ENCODE measurements around the gene BCAN.
"Not testable (repeated sequence)": the region's sequence is repeated elsewhere in the genome, so short reads cannot be mapped to it uniquely, and the experiment has no call there.

The BCAN gene

DNA sequence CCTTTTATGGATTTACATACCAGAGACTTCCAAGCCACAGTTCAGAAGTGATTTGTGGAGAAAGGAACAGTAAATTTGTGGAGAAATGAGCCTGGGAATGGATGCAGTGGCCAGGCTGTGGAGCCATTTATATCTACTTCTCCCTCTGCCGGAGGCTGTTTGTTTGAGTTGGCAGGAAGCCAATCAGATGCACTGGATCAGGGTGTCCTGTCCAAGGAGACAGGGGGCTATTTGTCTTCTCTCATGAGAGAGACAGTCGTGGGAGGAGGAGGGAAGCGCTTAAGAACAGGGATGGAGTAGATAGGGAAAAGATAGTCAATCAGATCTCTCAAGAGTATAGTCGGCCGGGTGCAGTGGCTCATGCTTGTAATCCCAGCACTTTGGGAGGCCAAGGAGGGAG, 25.5 kb upstream of the BCAN start:
- DNase-seq = no peak

DNA sequence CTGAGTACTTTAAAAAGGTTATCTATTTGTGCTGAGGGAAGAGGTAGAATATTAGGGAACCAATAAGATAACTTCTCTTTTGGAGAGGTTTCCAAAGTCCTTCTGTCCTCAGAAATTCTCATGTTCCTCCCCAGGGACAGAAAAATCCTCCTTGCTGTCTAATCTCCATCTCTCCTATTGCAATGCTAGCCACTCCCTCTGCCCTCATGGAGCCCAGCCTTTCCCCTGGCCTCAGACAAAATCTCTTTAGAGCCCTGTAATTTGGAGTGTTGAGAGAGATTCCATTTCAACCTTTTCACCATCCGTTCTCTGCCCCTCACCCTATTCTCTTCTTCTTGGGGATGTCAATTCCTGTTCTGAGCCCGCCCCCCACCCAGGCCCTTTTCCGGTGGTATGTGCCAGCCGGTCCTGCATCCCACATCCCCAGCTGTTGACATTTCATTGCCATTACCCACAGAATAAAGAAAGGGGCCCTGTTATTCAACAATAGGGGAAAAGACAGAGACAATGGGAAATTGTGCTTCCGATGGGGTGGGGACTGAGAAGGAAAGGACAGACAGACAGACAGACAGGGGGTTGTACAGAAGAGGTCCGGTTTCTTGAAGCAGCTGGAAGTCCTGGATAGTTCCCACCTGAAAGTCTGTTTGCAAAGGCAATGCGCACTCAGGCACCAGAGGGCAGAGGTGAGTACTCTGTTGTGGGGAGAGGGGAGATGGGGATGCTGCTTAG, 22.9 kb upstream of the BCAN start, which contains the start of gene HAPLN2:
HAPLN2 (plus strand) TSS at position 563 of the 729 bp plus-strand sequence. CDS start 4,076 bp downstream, outside the sequence.
- peak; percentile 34 for DNase-seq

DNA sequence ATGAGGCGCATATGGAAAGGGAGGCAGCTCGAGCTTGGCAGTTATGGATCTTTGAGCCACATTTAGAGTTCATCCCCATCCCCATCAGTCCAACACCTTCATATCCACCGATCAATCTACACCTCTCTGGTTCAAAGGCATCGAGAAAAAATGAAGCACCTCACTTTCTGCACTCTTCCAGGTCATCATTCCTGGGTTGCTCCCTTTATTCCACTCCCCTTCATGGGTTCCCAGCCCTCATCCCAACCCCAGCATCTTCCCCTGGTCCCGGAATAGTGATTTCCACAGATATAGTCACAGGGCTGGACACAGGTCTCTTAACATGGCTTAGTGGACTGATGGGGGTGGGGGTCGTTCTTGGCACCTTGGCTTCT, 22.3 kb upstream of the BCAN start:
- no peak for DNase-seq

DNA sequence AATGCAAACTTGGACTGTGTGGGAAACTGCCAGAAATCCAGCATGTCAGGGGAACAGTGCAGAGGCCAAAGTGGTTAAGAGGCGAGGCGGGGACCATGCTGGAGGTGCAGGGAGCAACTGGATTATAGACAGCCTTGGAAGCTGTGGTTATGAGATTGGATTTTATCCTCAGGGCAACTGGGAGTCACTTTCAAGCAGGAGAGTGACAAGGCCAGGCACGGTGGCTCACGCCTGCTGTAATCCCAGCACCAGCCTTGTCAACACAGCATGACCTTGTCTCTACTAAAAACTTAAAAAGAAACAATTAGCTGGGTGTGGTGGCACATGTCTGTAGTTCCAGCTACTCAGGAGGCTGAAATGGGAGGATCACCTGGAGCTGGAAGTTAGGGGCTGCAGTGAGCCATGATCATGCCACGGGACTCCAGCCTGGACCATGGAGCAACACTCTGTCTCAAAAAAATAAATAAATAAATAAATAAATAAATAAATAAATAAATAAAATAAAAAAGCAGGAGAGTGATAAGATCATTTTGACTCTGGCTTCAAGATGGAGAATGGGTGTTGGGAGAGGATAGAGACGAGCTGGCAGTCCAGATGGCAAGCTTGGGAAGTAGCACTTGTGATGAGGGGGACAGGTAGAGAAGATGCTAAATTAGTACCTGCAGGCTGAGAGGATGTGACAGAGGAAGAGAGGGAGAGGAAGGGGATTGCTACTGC, 19.2 kb upstream of the BCAN start:
- DNase-seq = no peak

DNA sequence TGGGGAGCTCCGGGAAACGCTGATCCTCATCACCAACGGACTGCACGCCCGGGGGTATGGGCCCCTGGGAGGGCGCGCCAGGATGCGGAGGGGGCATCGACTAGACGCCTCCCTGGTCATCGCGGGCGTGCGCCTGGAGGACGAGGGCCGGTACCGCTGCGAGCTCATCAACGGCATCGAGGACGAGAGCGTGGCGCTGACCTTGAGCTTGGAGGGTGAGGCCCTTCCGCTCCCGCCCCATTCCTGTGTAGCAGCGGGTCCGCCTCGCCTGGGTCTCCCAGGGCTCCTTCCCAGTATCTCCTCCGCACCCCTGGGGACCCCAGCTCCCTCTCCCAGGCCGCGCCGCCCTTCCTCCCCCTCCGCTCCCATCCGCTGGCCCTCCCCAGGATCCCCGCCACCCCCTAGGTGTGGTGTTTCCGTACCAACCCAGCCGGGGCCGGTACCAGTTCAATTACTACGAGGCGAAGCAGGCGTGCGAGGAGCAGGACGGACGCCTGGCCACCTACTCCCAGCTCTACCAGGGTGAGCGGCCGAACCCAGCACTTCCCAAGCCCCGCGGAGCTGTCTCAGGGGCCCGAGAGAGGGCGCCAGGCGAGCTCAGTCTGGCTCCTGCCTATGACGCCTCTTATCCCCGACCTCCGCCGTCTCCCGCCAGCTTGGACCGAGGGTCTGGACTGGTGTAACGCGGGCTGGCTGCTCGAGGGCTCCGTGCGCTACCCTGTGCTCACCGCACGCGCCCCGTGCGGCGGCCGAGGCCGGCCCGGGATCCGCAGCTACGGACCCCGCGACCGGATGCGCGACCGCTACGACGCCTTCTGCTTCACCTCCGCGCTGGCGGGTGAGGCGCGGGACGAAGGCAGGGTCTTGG, 17.7 kb upstream of the BCAN start:
- DNase-seq = peak; percentile 50

DNA sequence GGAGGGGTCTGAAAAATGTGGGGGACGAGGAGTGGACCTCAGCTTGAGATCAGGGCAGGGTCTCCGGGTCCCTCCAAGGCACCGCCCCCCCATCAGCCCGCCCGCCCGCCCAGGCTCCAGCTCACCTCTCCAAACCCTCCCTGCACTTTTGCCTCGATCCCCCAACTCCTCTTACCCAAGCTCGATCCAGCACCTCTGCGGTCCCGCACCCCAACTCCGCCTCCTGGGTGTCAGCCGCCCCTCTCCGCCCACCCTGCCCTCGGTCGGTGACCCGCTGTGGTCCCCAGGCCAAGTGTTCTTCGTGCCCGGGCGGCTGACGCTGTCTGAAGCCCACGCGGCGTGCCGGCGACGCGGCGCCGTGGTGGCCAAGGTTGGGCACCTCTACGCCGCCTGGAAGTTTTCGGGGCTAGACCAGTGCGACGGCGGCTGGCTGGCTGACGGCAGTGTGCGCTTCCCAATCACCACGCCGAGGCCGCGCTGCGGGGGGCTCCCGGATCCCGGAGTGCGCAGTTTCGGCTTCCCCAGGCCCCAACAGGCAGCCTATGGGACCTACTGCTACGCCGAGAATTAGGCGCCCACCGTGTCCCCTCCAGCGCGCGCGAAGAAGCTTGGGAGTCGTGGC, 17.0 kb upstream of the BCAN start:
- DNase-seq = peak; percentile 11

DNA sequence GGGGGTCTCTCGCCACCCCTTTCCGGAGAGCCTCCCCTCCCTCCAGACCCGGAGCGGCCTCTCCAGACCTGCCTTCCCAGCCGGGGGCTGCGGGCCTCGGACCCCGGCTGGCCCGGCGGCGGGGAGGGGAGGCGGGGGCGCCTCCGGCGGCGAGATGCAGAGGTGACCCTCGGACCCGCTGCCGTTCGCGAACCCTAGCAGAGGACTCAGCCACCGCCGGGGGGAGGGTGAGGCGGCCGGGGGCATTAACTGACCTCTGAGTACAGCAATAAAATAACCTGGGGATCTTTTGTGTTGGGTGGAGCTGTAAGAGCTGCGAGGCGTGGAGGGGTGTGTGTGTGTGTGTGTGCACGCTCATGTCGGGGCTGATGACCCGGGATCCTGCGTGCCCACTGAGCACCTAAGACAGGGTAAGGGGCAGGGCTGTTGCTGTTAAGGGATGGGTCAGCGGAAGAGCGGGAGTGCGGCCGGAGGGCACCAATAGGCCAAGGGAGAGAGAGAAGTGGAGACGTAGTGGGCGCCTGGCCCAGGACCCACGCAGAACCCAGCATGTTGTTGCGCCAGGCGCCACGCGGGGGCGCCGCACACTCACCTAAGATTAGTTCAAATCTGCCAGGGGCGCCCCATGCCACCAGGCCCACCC, 16.4 kb upstream of the BCAN start:
- DNase-seq = peak; percentile 82

DNA sequence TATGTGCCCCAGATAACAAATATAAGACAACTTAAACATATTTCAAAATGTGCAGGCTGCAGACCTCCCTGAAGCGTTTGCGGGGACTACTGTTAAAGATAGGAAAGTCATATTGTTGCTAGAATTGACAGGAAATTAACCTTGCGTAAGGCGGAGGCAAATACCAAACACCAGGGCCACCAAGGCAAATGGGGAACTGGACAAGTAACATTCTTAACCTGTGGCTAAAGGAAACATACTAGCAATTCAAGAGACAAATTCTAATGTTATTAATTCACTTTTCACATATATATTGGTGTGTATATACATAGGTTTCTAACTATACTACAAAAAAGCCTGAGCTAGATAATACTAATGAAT, 15.9 kb upstream of the BCAN start:
- DNase-seq = no peak

DNA sequence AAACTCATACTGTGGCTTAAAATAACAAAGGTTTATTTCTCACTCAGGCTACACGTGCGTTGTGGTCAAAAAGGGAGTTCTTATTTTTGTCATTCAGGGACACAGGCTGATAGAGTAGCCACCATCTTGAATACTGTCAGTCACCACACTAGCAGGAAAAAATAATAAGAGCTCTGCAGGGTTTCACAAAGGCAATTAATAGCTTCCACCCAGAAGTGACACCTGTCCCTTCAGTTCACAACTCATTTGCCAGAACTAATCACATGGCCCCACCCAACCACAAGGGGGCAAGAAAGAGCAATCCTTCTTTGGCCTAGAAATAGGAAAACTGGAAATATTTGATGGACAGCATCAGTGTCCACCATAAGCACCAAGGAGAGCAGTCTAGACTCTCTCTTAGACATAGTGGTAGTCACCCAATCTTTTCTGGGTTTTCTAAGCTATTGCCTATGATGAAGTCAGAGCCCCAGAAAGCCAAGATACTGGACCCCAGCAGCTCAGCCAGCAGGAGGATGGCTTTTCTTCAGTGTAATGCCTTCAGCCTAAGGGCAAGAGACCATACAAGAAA, 14.5 kb upstream of the BCAN start:
- DNase-seq = peak; percentile 51

DNA sequence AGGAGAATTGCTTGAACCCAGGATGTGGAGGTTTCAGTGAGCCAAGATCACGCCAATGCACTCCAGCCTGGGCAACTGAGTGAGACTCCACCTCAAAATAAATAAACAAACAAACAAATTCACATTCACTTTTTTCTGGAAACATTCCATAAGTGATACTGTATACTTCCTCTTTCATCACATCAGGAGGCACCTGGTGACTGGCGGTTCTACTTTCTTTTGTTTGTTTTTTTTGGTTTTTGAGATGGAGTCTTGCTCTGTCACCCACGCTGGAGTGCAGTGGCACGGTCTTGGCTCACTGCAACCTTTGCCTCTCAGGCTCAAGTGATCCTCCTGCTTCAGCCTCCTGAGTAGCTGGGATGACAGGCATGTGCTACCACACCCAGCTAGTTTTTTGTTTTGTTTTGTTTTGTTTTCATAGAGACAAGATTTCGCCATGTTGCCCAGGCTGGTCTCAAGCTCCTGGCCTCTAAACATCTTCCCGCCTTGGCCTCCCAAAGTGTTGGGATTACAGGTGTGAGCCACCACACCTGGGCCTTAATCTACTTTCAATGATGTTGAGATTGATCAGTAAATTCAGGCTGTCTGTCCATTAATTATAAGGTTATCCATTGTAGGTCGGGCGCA, 12.0 kb upstream of the BCAN start:
- DNase-seq = no peak

DNA sequence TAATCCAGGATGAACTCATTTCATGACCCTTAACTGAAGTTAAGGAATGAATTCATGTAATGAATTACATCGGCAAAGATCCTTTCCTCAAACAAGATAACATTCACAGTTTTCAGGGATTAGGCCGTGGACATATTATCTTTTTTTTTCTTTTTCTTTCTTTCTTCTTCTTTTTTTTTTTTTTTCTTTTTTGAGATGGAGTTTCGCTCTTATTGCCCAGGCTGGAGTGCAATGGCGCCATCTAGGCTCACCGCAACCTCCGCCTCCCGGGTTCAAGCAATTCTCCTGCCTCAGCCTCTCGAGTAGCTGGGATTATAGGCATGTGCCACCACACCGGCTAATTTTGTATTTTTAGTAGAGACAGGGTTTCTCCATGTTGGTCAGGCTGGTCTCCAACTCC, 10.8 kb upstream of the BCAN start:
- DNase-seq = not testable (repeated sequence)

DNA sequence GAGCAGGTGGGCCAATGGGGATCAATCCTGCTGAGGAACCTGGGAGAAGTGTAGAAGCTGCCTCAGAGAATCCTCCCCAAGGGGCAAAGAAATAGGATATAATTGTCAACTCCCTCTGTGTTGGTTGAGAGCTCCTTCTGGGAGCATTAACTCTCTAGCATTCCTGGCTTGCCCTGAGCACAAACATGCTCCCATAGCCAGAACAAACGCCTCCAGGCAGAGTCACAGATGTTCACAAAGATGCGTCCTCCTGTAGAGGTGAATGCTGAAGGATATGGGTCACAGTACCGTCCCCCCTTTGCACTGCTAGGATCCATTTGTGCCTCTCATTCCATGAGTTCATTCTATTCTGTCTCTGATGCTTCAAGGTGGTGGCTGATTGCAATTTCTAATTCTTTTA, 9.6 kb upstream of the BCAN start:
- DNase-seq = no peak

DNA sequence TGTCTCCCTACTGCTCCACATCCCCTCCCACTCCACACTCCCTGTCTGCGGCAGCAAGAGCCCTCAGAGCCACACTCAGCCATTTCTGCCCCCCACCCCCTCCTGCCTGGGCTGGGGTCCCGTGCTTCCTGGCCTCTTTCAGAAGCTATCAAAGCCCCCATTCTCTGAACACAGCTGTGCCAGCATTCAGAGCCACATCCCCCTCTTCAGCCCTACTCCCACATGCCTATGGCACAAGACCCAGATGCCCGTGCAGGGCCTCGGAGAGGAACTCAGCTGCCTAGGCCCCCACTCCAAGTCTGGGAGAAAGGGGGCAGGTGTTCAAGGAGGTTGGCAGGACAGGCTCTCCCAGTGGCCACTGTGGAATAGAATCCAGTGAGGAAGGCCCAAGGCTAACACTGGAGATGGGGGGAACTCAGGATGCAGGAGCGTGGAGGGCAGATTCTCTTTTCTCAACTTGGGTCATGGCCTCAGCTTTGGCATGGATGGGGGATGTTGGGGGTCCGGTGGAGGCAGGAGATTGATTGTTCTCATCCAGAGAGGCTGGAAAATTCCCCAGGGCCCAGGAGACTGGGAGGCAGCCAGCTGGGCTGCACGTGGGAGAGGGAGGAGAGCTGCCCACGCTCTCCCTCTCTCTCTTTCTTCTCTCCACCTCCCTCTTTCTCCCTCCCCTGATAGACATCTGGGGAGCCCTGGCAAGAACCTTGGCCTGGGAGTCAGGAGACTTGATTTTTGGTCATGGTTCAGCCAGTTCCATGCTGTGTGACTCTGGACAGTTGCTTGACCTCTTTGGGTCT, 3.5 kb upstream of the BCAN start:
- DNase-seq = no peak

DNA sequence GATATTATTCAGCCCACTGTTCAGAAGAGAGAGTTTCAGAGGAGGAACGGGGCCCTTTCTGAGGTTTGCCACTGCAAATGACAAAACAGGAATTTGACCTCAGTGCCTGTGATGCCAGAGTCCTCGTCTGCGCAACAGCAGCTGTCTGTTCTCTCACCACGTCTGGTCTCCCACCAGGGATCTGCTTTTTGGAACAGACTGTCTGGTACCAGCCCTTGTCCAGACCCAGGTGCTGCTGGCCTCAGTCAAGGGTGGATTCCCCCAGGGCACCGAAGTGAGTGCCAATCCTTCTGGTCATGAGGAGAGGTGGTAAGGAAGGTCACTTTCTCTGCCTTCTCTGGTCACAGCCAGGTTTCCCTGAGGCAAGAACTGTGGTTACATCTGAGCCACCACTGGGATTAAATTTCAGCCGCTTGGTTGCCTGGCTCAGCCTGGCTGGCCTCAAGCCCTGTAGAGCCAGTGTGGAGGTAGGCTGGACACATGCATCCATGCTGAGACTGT, 2.3 kb upstream of the BCAN start:
- DNase-seq = no peak

DNA sequence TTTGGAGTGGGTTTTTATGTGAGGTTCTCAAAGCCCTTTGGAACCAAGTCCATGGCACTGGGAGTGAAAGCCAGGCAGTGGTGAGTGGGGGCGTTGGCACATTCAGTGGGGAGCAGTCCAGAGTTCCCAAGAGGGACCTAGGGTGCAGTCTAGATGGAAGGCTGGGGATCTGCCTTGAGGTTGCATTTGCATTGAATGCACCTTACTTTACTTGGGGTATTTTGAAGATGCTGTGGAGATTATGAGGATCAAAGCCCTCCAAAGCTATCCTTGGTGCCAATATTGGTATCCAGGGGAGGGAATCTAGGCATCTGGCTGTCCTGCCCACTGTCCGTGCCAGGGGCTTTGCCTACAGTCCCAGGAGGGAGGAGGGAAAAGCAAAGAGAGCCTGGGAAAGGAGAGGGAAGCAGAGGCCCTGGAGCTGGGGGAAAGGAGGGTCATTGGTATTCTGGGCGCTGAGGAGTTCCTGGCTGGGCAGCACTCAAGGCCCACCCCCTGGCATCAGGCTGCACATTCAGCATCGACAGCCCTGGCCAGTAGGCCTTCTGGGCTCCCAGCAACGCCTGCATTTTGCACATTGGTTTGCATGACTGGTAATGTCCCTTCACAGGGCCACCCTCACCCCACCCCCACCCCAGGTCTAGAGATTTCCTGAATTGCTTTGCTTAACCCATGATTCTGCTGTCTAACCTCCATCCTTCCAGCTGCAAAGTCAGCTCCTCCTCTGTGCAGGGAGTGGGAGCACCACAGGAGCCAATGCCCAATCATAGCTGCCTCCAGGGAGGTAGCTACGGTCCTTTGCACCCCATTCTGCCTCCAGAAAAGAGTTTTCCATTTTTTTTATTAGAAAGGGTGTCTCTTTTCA, 843 bp upstream of the BCAN start:
- DNase-seq = no peak

DNA sequence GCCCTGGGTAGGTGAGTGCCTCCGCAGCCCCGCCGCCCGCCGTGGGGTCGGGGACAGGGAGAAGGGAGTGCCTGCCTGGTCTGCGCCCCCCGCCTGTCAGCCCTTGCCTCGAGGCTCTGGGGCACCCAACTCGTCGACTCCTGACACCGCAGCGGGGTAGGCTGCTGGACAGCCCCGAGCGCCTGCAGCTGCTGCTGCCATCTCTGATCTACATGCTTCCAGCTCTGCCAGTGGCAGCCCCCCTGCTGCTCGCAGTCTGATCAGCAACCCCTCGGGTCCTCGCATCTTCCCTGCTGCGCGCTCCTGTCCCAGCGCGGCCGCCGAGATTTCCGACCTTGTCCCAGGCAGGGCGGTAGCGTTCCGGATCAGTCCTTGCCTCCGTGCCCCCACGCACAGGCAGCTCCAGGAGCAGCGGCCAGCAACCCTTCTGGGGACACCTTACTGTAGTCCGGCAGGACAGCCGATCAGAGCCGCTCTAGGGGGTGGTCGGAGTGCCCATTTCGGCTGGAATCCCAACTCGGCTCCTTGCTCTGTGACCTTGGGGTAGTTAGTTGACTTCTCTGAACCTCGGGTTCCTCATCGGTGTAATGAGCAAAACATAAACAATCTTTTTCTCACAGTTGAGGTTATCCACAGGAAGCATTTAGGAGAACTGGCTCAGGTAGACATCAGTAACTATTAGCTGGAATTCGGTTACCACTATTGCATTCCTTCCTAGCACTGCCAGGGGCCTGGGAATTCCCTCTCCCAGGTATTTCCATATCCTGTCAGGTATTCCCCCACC, 540 bp downstream of the BCAN start:
- no peak for DNase-seq

DNA sequence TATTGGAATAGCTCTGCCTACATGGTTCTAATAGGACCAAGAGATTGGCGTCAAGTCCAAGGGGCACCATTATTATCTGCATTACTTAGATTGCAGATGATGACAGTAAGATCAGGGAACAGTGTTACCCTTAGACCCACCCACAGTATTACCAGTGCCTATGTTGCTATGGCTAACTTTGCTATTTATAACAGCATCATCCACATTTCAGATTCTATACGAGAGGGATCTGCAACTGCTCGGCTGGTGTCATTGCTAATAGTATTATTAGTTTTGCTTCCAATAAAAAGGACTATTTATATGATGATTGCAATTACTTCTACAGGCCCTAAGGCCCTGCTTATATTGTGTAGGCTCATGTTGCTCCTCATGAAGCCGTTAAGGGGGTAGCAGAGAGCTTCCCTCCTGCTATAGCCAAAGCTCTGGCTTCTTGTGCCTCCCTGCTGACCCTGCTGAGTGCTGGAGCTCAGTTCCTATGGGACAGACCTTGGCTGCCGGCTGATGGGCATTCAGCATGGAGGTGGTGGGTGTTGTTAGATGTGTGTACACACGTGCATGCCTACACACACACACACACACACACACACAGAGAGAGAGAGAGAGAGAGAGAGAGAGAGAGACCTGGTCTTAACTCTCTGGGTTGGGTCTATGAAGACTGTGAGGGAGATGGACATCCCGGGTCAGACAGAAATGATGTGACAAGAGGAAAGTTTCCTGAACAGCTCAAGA, 1.3 kb downstream of the BCAN start:
- DNase-seq = no peak

DNA sequence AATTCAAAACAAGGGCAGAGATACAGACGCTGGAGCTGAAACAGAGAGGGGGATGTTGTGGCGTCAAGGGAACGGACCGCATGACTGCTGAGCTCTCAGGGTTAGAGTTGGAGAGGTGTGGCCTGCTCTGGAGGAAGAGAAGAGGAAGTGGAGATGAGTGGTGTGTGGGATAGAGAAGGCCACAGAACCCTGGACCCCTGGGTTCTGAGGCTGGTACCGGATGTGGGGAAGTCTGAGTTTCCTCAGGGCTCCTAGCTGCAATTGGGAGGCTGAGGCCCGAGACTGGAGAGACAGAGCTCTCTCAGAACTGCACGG, 1.8 kb downstream of the BCAN start:
- DNase-seq = peak; percentile 9

Measured in CD4-positive, alpha-beta T cell treated with Interleukin-6 for 4 hours (primary cell).